GM23248 (cell line): ENCODE measurements around the gene COG5. TPM values are rescaled to one million over a fixed set of nuclear protein-coding genes. Genes with fewer than 3 reads are reported as not detected.
"Not testable (repeated sequence)": the region's sequence is repeated elsewhere in the genome, so short reads cannot be mapped to it uniquely, and the experiment has no call there.

Experiments
- DNase-seq: peaks from one replicate; pipeline ENCODE4 v3.0.0-alpha.2; 2015
- H2AFZ ChIP-seq: fragments of 200-600 bp; sonication (generic); 2 replicates; pipeline ENCODE4 v1.6.1; 2016; ENCODE audit warnings: antibody characterized with exemption
- H3F3A ChIP-seq: fragments of 200-600 bp; sonication (generic); 2 replicates; pipeline ENCODE4 v1.6.1; 2016; ENCODE audit warnings: mild to moderate bottlenecking, antibody characterized with exemption, mixed run types; ENCODE audit not compliant: insufficient read depth
- H3K27ac ChIP-seq: fragments of 200-600 bp; sonication (generic); 2 replicates; pipeline ENCODE4 v1.5.1; 2016; ENCODE audit warnings: mild to moderate bottlenecking
- H3K27me3 ChIP-seq: fragments of 200-600 bp; sonication (generic); replicated peaks from 2 replicates; pipeline ENCODE4 v1.6.1; 2016; ENCODE audit warnings: mild to moderate bottlenecking; ENCODE audit not compliant: insufficient read depth
- H3K36me3 ChIP-seq: fragments of 200-600 bp; sonication (generic); 2 replicates; pipeline ENCODE4 v1.6.1; 2016; ENCODE audit warnings: low read depth, mild to moderate bottlenecking
- H3K4me1 ChIP-seq: fragments of 200-600 bp; sonication (generic); 2 replicates; pipeline ENCODE4 v1.6.1; 2016; ENCODE audit warnings: mild to moderate bottlenecking; ENCODE audit not compliant: insufficient read depth
- H3K4me2 ChIP-seq: fragments of 200-600 bp; sonication (generic); one replicate; pipeline ENCODE4 v1.6.1; 2016; ENCODE audit warnings: mild to moderate bottlenecking; ENCODE audit not compliant: unreplicated experiment
- H3K4me3 ChIP-seq: fragments of 200-600 bp; sonication (generic); 2 replicates; pipeline ENCODE4 v1.5.1; 2016; ENCODE audit warnings: mild to moderate bottlenecking
- H3K79me2 ChIP-seq: fragments of 200-600 bp; sonication (generic); 2 replicates; pipeline ENCODE4 v1.6.1; 2016; ENCODE audit warnings: mild to moderate bottlenecking; ENCODE audit not compliant: insufficient read depth
- H3K9ac ChIP-seq: fragments of 200-600 bp; sonication (generic); 2 replicates; pipeline ENCODE4 v1.6.1; 2016; ENCODE audit warnings: mild to moderate bottlenecking
- H3K9me2 ChIP-seq: fragments of 200-600 bp; sonication (generic); 2 replicates; pipeline ENCODE4 v1.6.1; 2016; ENCODE audit warnings: mixed run types, mild to moderate bottlenecking, moderate library complexity; ENCODE audit not compliant: insufficient read depth
- H3K9me3 ChIP-seq: fragments of 200-600 bp; sonication (generic); one replicate; pipeline ENCODE4 v1.6.1; 2017; ENCODE audit warnings: low read depth
- H4K20me1 ChIP-seq: fragments of 200-600 bp; sonication (generic); 2 replicates; pipeline ENCODE4 v1.6.0; 2016; ENCODE audit not compliant: insufficient read depth
- EZH2 ChIP-seq: fragments of 200-600 bp; sonication (generic); IDR thresholded peaks from 2 replicates; pipeline ENCODE4 v1.6.1; 2018; ENCODE audit warnings: antibody characterized with exemption, mild to moderate bottlenecking; ENCODE audit not compliant: insufficient read depth, poor library complexity, severe bottlenecking
- EZH2phosphoT487 ChIP-seq: fragments of 200-600 bp; sonication (generic); IDR thresholded peaks from 2 replicates; pipeline ENCODE4 v1.6.1; 2018; ENCODE audit warnings: antibody characterized with exemption, moderate library complexity, mild to moderate bottlenecking, low read depth; ENCODE audit not compliant: insufficient read depth
- WGBS, 2 experiments: methylation state at CpG; one replicate each; pipeline ENCODE4 v1.1.6; 2015 to 2017; ENCODE audit warnings: low lambda C conversion rate in 2 of 2, low coverage in 1 of 2; ENCODE audit errors: missing lambda C conversion rate in 2 of 2; 5-methylcytosine and 5-hydroxymethylcytosine counted together
- in situ Hi-C: fragments of 300-500 bp; cut with MboI; formaldehyde crosslinking; loops from 2 replicates; pipeline ENCODE4 v1.15.0; 2020
- polyA plus RNA-seq: library from polyadenylated mRNA; unstranded; fragments of >200 nt; fragmentation: Nextera tagmentation; extraction: Ambion mirVana; gene quantifications from 2 replicates; pipeline ENCODE4 v1.2.1, GENCODE V29; 2016
- total RNA-seq: library from RNA; depleted of rRNA; stranded (reverse); fragments of >200 nt; shearing (Covaris generic); gene quantifications from 2 replicates; pipeline ENCODE4 v1.2.3, GENCODE V29; 2014

Gene COG5
- total and polyA plus RNA-seq, 2 experiments from 2014 or later: 20.7 to 26.0 TPM

- in situ Hi-C loops: no loop called here
- no peak overlapping the region for H3K9ac ChIP-seq
- no peaks in the 10 kb centered on the region for H4K20me1 ChIP-seq
- no peak overlapping the region for H3K4me2 ChIP-seq
- no peaks in the 10 kb centered on the region for H3K9me3 ChIP-seq
- H3K79me2 ChIP-seq: no peaks in the 10 kb centered on the region
- H2AFZ ChIP-seq: no peak overlapping the region
- 0 out of 2 replicates have a peak, but pooled peaks cover 3% of the 10 kb centered on the region for H3K36me3 ChIP-seq
- no peaks in the 10 kb centered on the region for H3K4me1 ChIP-seq
- DNase-seq: no peak
- H3K9me2 ChIP-seq: no peaks in the 10 kb centered on the region
- 95 to 98% methylated on average over 3 of the region's 3 CpGs for WGBS, 2 experiments
- H3K27me3 ChIP-seq: no peaks in the 10 kb centered on the region
- no peak overlapping the region for H3K4me3 ChIP-seq
- no peaks in the 10 kb centered on the region for H3F3A ChIP-seq
- TF ChIP-seq EZH2phosphoT487 (no peak), EZH2 (no peak)
- no peak overlapping the region for H3K27ac ChIP-seq
These were observed 311.8 kb downstream of the COG5 start for GRCh38 chr7:107251963-107252362.

GRCh38 chr7:107248551-107249316 lies 315.0 kb downstream of the COG5 start:
- Histone ChIP-seq H3K9me3 (no peaks in the 10 kb centered on the region), H3K4me1 (no peaks in the 10 kb centered on the region), H3K36me3 (peaks cover 4% of the 10 kb centered on the region; the same call in 1 of the 2 replicates), H3K27ac (no peak overlapping the region), H3F3A (no peaks in the 10 kb centered on the region), H3K9me2 (no peaks in the 10 kb centered on the region), H2AFZ (no peak overlapping the region), H3K4me2 (no peak overlapping the region), H4K20me1 (no peaks in the 10 kb centered on the region), H3K9ac (no peak overlapping the region), H3K4me3 (no peak overlapping the region), H3K27me3 (no peaks in the 10 kb centered on the region), H3K79me2 (no peaks in the 10 kb centered on the region)
- in situ Hi-C loops: no loop called here
- no peak for TF ChIP-seq EZH2
- no peak for TF ChIP-seq EZH2phosphoT487
- 96 to 97% methylated on average over 5 of the region's 5 CpGs for WGBS, 2 experiments
- DNase-seq: no peak

- DNase-seq, H3K36me3 ChIP-seq, H3K79me2 ChIP-seq, H4K20me1 ChIP-seq, H3K9ac ChIP-seq, H3F3A ChIP-seq, H3K4me2 ChIP-seq, in situ Hi-C loops, H2AFZ ChIP-seq, H3K27ac ChIP-seq, H3K4me1 ChIP-seq, H3K9me2 ChIP-seq, H3K9me3 ChIP-seq, H3K4me3 ChIP-seq, H3K27me3 ChIP-seq: not testable (repeated sequence)
- 94 to 95% methylated on average over 3 of the region's 3 CpGs for WGBS, 2 experiments
These were observed 316.9 kb downstream of the COG5 start for GRCh38 chr7:107246836-107247235.

GRCh38 chr7:107244613-107245012 lies 319.1 kb downstream of the COG5 start:
- Histone ChIP-seq H3K79me2 (no peaks in the 10 kb centered on the region), H4K20me1 (no peaks in the 10 kb centered on the region), H3K4me3 (no peak overlapping the region), H3K9ac (no peak overlapping the region), H3K27me3 (no peaks in the 10 kb centered on the region), H3K9me2 (no peaks in the 10 kb centered on the region), H2AFZ (no peak overlapping the region), H3K4me2 (no peak overlapping the region), H3K4me1 (no peaks in the 10 kb centered on the region), H3F3A (no peaks in the 10 kb centered on the region), H3K36me3 (peaks cover 8% of the 10 kb centered on the region; the same call in 1 of the 2 replicates), H3K9me3 (no peaks in the 10 kb centered on the region), H3K27ac (no peak overlapping the region)
- TF ChIP-seq EZH2 (no peak), EZH2phosphoT487 (no peak)
- DNase-seq: no peak
- in situ Hi-C loops: no loop called here
- WGBS, 2 experiments: 87 to 93% methylated on average over 2 of the region's 2 CpGs
